Coronary artery (tissue), 2 donors: ENCODE data around the gene JADE2.
"Not testable (repeated sequence)": the region's sequence is repeated elsewhere in the genome, so short reads cannot be mapped to it uniquely, and the experiment has no call there.

ENCODE experiments used
- DNase-seq: peaks from one replicate; pipeline ENCODE4 v3.0.0-alpha.2; 2017; ENCODE audit warnings: low spot score
- H3K27ac ChIP-seq, 2 donors: fragments of 200-600 bp; sonication (generic); one replicate each; pipeline ENCODE4 v1.5.1; 2016 to 2019
- H3K4me3 ChIP-seq: fragments of 200-600 bp; sonication (generic); 2 replicates; pipeline ENCODE4 v1.5.1; 2016; ENCODE audit warnings: mild to moderate bottlenecking, moderate library complexity
- CTCF ChIP-seq: fragments of 200-600 bp; sonication (generic); IDR thresholded peaks from one replicate; pipeline ENCODE4 v1.5.1; 2019; ENCODE audit warnings: antibody characterized with exemption

Gene JADE2

DNA sequence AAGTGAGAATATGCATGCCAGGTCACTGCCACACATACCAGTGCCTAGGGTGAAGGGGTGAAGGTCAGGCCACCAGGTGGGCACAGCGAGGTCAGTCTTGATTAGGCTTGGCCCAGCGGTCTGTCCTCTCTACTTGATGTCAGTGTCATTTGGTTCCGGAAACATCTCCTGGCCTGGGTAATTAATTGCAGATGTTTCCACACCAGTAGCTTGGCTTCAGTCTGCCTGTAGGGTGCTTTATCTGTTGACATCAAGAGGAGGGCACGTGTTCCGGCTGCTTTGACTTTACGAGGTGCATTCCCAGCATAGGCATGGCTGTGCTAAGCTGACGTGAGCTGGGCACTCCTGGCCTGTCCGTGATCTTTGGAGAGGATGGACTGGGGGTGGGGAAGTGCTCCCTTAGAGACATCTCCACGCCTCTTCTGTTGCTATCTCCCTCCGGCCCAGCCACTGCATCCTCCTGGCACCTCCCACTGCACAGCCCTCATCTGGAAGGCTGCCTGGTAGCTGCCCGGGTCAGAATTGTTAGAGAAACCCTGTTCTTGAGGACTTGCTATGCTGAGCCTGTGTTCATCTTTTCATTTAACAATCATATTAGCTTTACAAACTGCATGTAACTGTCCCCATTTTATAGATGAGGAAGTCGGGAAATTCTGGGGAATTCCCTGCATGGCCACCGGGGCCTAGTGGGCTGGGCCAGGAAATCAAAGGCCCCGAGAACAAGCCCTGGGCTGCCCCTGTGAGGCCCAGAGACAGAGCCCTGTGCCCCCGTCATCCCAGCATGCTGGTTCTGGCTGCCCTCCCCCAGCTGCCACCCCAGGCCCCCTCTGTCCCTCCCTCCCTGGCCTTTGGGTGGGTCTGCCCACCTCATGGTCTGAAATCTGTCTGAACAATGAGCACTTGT is 29.1 kb downstream of the JADE2 start:
- H3K4me3 ChIP-seq = no peak overlapping the region
- H3K27ac ChIP-seq = peak overlapping the region; percentile 90 to 94
- no peak for DNase-seq
- no peak for TF ChIP-seq CTCF

GRCh38 chr5:134555223-134555889 is 29.9 kb downstream of the JADE2 start:
- TF ChIP-seq CTCF = no peak
- peak overlapping the region; percentile 90 to 94 for H3K27ac ChIP-seq

DNA sequence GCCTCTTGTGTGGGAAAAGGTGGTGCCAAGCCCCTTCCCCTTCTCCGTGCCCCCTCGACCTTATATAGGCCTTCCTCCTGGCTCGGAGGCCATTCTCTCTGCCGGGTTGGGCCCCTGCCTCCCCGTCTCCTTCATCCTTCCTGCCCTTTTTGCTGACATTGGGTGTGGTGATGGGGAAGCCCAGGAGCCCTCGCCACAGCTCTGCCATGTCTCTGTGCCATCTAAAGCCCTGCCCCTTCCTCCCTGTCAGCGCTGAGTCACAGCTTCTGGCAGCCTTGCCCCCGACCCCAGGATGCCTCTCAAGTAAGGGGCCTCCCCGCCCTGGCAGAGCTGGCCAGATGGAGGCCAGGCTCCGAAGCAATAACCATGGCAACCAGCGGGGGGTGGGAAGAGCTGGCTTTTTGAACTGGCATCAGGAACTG is 30.4 kb downstream of the JADE2 start:
- peak; percentile 92 for DNase-seq
- no peak for TF ChIP-seq CTCF
- peak overlapping the region; percentile 90 to 94 for H3K27ac ChIP-seq
- H3K4me3 ChIP-seq = no peak overlapping the region

More at GRCh38 chr5:134555223-134555889, 29.9 kb downstream of the JADE2 start:
- DNase-seq = no peak
- H3K4me3 ChIP-seq = no peak overlapping the region

DNA sequence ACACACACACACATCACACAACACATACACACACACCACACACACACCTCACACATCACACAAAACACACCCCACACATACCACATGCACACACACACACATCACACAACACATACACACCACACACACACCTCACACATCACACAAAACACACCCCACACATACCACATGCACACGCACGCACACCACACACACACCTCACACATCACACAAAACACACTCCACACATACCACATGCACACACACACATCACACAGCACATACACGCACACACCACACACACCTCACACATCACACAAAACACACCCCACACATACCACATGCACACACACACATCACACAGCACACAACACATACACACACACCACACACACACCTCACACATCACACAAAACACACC is 31.1 kb downstream of the JADE2 start:
- H3K27ac ChIP-seq = peak overlapping the region; percentile 50 to 90
- not testable (repeated sequence) for H3K4me3 ChIP-seq, DNase-seq

DNA sequence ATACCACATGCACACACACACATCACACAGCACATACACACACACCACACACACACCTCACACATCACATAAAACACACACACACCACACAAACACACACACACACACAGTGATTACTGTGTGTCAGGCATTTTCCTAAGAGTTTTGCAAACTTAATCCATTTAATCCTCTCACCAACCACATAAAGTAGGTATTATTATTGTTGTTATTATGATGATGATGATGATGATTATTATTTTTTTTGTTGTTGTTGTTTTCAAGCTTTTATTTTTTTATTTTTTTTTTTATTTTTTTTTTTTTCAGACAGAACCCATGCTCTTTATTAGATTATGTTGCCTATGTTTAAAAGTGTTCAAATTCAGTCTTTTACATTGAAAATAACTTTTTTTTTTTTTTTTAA is 31.5 kb downstream of the JADE2 start:
- H3K4me3 ChIP-seq = no peak overlapping the region
- H3K27ac ChIP-seq = peak overlapping the region in 1 of 2 donors; percentile 50

GRCh38 chr5:134559672-134560071 is 34.2 kb downstream of the JADE2 start:
- Histone ChIP-seq H3K27ac (no peak overlapping the region), H3K4me3 (no peak overlapping the region)
- no peak for DNase-seq
- no peak for TF ChIP-seq CTCF

More for the DNA sequence above, 31.5 kb downstream of the JADE2 start:
- TF ChIP-seq CTCF = no peak
- no peak for DNase-seq

- no peak for TF ChIP-seq CTCF
- Histone ChIP-seq H3K4me3 (no peak overlapping the region), H3K27ac (no peak overlapping the region)
- DNase-seq = no peak
These were observed 35.2 kb downstream of the JADE2 start for GRCh38 chr5:134560698-134561097.
